ENCODE data around the gene SUSD3. TPM values are rescaled to one million over a fixed set of nuclear protein-coding genes. Genes with fewer than 3 reads are reported as not detected.

The SUSD3 gene
- total and polyA plus RNA-seq, 2 of the 4 experiments (the other 2 are of a cell fraction) = 0.54 to 1.5 TPM

DNA sequence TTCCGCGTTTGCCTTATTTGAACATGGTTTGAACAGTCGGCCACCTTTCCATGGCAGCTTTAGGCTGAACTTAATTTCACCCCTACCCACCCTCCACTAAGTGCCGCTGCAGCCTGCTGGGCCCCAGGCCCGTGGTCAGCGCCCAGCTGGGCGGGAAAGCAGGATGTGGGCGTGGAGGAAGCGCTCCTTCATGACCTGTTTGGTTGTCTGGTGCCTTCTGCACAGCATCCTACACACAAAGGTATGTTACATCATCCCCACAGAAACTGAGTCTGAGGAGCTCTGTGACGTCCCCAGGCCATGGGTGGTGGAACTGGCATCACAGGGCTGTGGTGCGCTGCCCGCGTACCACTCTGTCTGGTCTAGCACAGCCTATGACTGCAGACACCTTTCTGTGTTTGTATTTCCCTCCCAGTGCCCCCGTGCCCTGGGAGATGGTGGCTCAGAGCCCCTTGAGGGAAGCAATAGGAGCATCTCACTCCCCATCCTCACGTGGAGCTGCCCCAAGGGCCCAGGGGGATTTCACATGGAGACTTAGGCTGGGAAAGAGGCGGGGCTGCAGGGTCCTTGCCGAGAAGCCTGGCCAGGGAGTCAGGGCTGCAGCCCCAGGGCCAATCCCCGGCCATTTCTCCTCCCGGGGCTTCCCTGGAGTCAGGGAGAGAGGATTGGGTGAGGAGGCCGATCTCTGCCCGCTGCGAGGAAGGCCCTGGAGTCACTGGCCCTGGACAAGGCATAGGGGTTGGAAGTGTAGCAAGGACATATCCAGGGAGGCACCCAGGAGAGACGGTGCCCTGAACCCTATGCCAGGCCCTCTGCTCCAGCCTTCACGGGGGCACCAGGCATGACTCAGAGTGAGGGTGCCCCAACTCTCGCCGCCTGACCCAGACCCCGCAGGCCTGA, 37.5 kb upstream of the SUSD3 start:
- WGBS, 2 experiments (ENCODE audit: extremely low coverage in 2 of 2, insufficient read length in 1 of 2) = 0% methylated on average over 1 of the region's 27 CpGs; no CpG with 5 or more reads in 1 of the 2 experiments
- no peak overlapping the region for H3K56ac ChIP-seq (ENCODE audit: extremely low read depth, insufficient read depth, low read length)
- no peak overlapping the region for H2BK15ac ChIP-seq (ENCODE audit: low read depth, low read length)
- no peak overlapping the region for H4K8ac ChIP-seq (ENCODE audit: low read depth in 2 of 2, low read length in 2 of 2)
- DNase-seq = no peak
- H3K14ac ChIP-seq (replicated peaks; ENCODE audit: low read depth, low read length) = no peak overlapping the region
- no peak overlapping the region for H2BK120ac ChIP-seq (ENCODE audit: low read depth, low read length)
- H2AK5ac ChIP-seq (ENCODE audit: low read depth, low read length) = no peak overlapping the region
- no peaks in the 10 kb centered on the region for H3K79me1 ChIP-seq (ENCODE audit: low read depth in 1 of 2, low read length in 2 of 2)
- H3K4me3 ChIP-seq (ENCODE audit: insufficient read depth, low read depth, low read length) = no peak overlapping the region
- ChIA-PET CTCF (interaction anchor here (0.5 kb wide), 1 partner anchor 281 kb away, joined by 3 read pairs; no protein-coding TSS in a partner anchor), POLR2A (ENCODE audit: unreplicated experiment) (no interaction called here)
- no peak overlapping the region for H3K9ac ChIP-seq (ENCODE audit: low read depth, low read length)
- H3K4ac ChIP-seq (ENCODE audit: low read depth, low read length) = no peak overlapping the region
- no peak overlapping the region for H3K18ac ChIP-seq (ENCODE audit: low read depth, low read length)
- H3K36me3 ChIP-seq (ENCODE audit: control insufficient read depth, insufficient read depth, low read length) = no peaks in the 10 kb centered on the region
- H4K91ac ChIP-seq (ENCODE audit: insufficient read depth, low read depth, low read length) = no peak overlapping the region
- H2AFZ ChIP-seq (replicated peaks; ENCODE audit: low read length, poor library complexity) = peak overlapping the region; percentile 21
- peaks cover 10% of the 10 kb centered on the region for H3K27me3 ChIP-seq (ENCODE audit: control insufficient read depth, insufficient read depth, low read length)
- H4K5ac ChIP-seq (ENCODE audit: low read depth, low read length) = no peak overlapping the region
- H2BK5ac ChIP-seq (ENCODE audit: low read depth, low read length, poor library complexity, severe bottlenecking) = no peak overlapping the region
- no peak overlapping the region for H2AK9ac ChIP-seq (replicated peaks; ENCODE audit: low read depth, low read length, poor library complexity)
- in situ Hi-C loops (cut with MboI; ENCODE audit: low sequenced_read_pairs) = loop anchor here (25.0 kb wide), 1 partner anchor 291 kb away; no protein-coding TSS in a partner anchor
- no peak overlapping the region for H3K27ac ChIP-seq (ENCODE audit: insufficient read depth, low read length)
- no peaks in the 10 kb centered on the region for H3K9me3 ChIP-seq (ENCODE audit: control insufficient read depth, insufficient read depth, low read length)
- no TSS peak for BruUV-seq (replicated peaks)
- TF ChIP-seq, protein P1, sequence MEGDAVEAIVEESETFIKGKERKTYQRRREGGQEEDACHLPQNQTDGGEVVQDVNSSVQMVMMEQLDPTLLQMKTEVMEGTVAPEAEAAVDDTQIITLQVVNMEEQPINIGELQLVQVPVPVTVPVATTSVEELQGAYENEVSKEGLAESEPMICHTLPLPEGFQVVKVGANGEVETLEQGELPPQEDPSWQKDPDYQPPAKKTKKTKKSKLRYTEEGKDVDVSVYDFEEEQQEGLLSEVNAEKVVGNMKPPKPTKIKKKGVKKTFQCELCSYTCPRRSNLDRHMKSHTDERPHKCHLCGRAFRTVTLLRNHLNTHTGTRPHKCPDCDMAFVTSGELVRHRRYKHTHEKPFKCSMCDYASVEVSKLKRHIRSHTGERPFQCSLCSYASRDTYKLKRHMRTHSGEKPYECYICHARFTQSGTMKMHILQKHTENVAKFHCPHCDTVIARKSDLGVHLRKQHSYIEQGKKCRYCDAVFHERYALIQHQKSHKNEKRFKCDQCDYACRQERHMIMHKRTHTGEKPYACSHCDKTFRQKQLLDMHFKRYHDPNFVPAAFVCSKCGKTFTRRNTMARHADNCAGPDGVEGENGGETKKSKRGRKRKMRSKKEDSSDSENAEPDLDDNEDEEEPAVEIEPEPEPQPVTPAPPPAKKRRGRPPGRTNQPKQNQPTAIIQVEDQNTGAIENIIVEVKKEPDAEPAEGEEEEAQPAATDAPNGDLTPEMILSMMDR (conservative IDR thresholded peaks at IDR 0.05; ENCODE audit: low read depth, low read length) = no peak
- ATAC-seq (ENCODE audit: low read depth) = no peak
- intact Hi-C loops (cut with micrococcal nuclease) = no loop called here
- no peaks in the 10 kb centered on the region for H3K9me1 ChIP-seq (ENCODE audit: insufficient read depth, low read length)
- dilution Hi-C loops (cut with HindIII; ENCODE audit: low sequenced_read_pairs, unreplicated experiment) = no loop called here
- H3K23ac ChIP-seq (ENCODE audit: low read depth, low read length) = no peak overlapping the region
- no peaks in the 10 kb centered on the region for H3K4me1 ChIP-seq (ENCODE audit: control insufficient read depth, insufficient read depth, low read length)
- H2BK20ac ChIP-seq (ENCODE audit: low read depth, low read length) = no peak overlapping the region
- no peaks in the 10 kb centered on the region for H4K20me1 ChIP-seq (ENCODE audit: insufficient read depth, low read length)
- H3K4me2 ChIP-seq (ENCODE audit: low read depth, low read length) = no peak overlapping the region
